Sigmoid colon (tissue), 4 donors: ENCODE measurements around the gene CTSE.
"Not testable (repeated sequence)": the region's sequence is repeated elsewhere in the genome, so short reads cannot be mapped to it uniquely, and the experiment has no call there.

Experiments used
- POLR2A ChIP-seq, 2 donors: fragments of 450-650 bp; IDR thresholded peaks; one replicate each; pipeline ENCODE4 v1.6.1; 2016; ENCODE audit warnings: antibody characterized with exemption in 2 of 2, mild to moderate bottlenecking in 2 of 2, moderate library complexity in 2 of 2
- POLR2AphosphoS5 ChIP-seq, 4 donors: sonication (generic); formaldehyde crosslinking; IDR thresholded peaks; one replicate each; pipeline ENCODE4 v1.6.1; 2017; ENCODE audit warnings: antibody characterized with exemption in 4 of 4
- TF ChIP-seq, protein P1 (sequence below), 4 experiments: fragments of 450-650 bp in 3 of 4; fragments of 200-600 bp in 1 of 4; IDR thresholded peaks; one replicate each; pipeline ENCODE4 v1.5.1; 2016 to 2019; ENCODE audit warnings: antibody characterized with exemption in 4 of 4, mild to moderate bottlenecking in 3 of 4, moderate library complexity in 2 of 4

DNA sequence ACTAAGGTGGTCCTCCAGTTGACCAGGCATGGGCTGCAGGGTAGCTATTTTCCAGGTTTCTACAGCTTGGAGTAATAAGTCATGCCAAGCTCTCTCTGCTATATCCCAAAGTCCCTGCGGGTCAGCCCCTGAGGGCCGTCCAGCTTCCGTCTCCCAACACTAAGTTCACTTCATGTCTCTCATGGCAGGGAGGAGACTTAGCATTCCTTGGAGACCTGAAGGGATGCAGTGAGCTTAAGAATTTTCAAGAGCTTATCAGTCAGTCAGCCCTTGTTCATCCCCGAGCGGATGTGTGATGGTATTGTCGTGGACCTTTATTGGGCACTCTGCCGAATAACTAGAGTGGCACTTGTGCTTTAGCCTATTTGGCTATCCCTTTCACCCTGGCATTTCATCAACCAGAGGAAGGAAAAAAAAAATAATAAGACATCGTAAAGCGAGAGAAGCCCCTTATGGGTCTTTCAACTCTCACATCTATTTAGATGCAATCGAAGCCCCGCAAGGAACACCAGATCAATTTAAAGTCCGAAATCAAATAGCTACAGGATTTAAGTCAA, 31.5 kb upstream of the CTSE start:
- not testable (repeated sequence) for TF ChIP-seq POLR2A, POLR2AphosphoS5 (IDR thresholded peaks at IDR 0.05)
- TF ChIP-seq, protein P1, sequence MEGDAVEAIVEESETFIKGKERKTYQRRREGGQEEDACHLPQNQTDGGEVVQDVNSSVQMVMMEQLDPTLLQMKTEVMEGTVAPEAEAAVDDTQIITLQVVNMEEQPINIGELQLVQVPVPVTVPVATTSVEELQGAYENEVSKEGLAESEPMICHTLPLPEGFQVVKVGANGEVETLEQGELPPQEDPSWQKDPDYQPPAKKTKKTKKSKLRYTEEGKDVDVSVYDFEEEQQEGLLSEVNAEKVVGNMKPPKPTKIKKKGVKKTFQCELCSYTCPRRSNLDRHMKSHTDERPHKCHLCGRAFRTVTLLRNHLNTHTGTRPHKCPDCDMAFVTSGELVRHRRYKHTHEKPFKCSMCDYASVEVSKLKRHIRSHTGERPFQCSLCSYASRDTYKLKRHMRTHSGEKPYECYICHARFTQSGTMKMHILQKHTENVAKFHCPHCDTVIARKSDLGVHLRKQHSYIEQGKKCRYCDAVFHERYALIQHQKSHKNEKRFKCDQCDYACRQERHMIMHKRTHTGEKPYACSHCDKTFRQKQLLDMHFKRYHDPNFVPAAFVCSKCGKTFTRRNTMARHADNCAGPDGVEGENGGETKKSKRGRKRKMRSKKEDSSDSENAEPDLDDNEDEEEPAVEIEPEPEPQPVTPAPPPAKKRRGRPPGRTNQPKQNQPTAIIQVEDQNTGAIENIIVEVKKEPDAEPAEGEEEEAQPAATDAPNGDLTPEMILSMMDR (IDR thresholded peaks at IDR 0.05), result not testable (repeated sequence)
